WTC11 (cell line): ENCODE data around the gene CYTH3. TPM values are rescaled to one million over a fixed set of nuclear protein-coding genes. Genes with fewer than 3 reads are reported as not detected.
A peak's percentile ranks its signal among the peaks of the same experiment; 100 is the strongest.

Source experiments
- ATAC-seq: fragments of 200-7000 bp; cut with Tn5 transposase; 2 replicates; pipeline ENCODE4 v1.10.0; 2021; ENCODE audit warnings: mild to moderate bottlenecking, moderate library complexity
- CTCF ChIA-PET: fragments of 300-600 bp; sonication (Branson Sonifier 250); formaldehyde crosslinking; loops from one replicate; lab custom pipeline; 2021; ENCODE audit warnings: antibody characterized with exemption; lab: Charles Lee
- POLR2A ChIA-PET: fragments of 350-600 bp; sonication (Branson Sonifier 250); formaldehyde crosslinking; loops from one replicate; lab custom pipeline; 2021; ENCODE audit warnings: antibody characterized with exemption; lab: Charles Lee
- DNase-seq: peaks from one replicate; pipeline ENCODE4 v3.0.0; 2021; ENCODE audit warnings: low spot score
- H3K27ac Mint-ChIP-seq: 2 replicates; pipeline ENCODE4 v1.8.0; 2021; ENCODE audit warnings: mixed read lengths
- H3K27me3 Mint-ChIP-seq: 2 replicates; pipeline ENCODE4 v1.8.0; 2021; ENCODE audit warnings: low read depth, mild to moderate bottlenecking, moderate library complexity, mixed read lengths
- H3K36me3 Mint-ChIP-seq: 2 replicates; pipeline ENCODE4 v1.8.0; 2021; ENCODE audit warnings: mixed read lengths
- H3K4me1 Mint-ChIP-seq: 2 replicates; pipeline ENCODE4 v1.8.0; 2022; ENCODE audit warnings: mixed read lengths
- H3K4me3 Mint-ChIP-seq: 2 replicates; pipeline ENCODE4 v1.8.0; 2021; ENCODE audit warnings: mild to moderate bottlenecking, moderate library complexity, mixed read lengths
- H3K9me3 Mint-ChIP-seq: 2 replicates; pipeline ENCODE4 v1.8.0; 2021; ENCODE audit warnings: mixed read lengths
- ARID4B ChIP-seq: sonication (generic); formaldehyde crosslinking; IDR thresholded peaks from 2 replicates; pipeline ENCODE4 v1.8.0; 2023; ENCODE audit warnings: missing genetic modification reagents, mild to moderate bottlenecking, borderline replicate concordance
- ATF3 ChIP-seq: sonication (generic); formaldehyde crosslinking; conservative IDR thresholded peaks from 2 replicates; pipeline ENCODE4 v1.8.1; 2022; ENCODE audit warnings: mild to moderate bottlenecking, missing genetic modification reagents
- ATF6 ChIP-seq: sonication (generic); formaldehyde crosslinking; IDR thresholded peaks from 2 replicates; pipeline ENCODE4 v1.8.1; 2023; ENCODE audit warnings: mild to moderate bottlenecking, missing genetic modification reagents
- CBFB ChIP-seq: sonication (generic); formaldehyde crosslinking; IDR thresholded peaks from 2 replicates; pipeline ENCODE4 v1.8.1; 2022; ENCODE audit warnings: mild to moderate bottlenecking, low read depth, missing genetic modification reagents
- CDX4 ChIP-seq: fragments of 250-450 bp; sonication (Bioruptor Pico); IDR thresholded peaks from 2 replicates; pipeline ENCODE4 v1.9.0; 2021; ENCODE audit warnings: moderate library complexity, mild to moderate bottlenecking, inconsistent platforms, borderline replicate concordance
- E2F5 ChIP-seq: sonication (generic); formaldehyde crosslinking; IDR thresholded peaks from 2 replicates; pipeline ENCODE4 v1.8.1; 2022; ENCODE audit warnings: mild to moderate bottlenecking, moderate library complexity, missing genetic modification reagents
- ELF4 ChIP-seq: sonication (generic); formaldehyde crosslinking; IDR thresholded peaks from 2 replicates; pipeline ENCODE4 v1.8.1; 2022; ENCODE audit warnings: low read depth, mild to moderate bottlenecking, moderate library complexity, missing genetic modification reagents
- EMX1 ChIP-seq: fragments of 250-450 bp; sonication (Bioruptor Pico); IDR thresholded peaks from 2 replicates; pipeline ENCODE4 v1.8.0; 2021; ENCODE audit warnings: mild to moderate bottlenecking
- FOXK1 ChIP-seq: sonication (generic); formaldehyde crosslinking; IDR thresholded peaks from 2 replicates; pipeline ENCODE4 v1.8.0; 2022; ENCODE audit warnings: mild to moderate bottlenecking, moderate library complexity, missing genetic modification reagents
- IRF1 ChIP-seq: sonication (generic); formaldehyde crosslinking; IDR thresholded peaks from 2 replicates; pipeline ENCODE4 v1.8.0; 2023; ENCODE audit warnings: missing genetic modification reagents
- MAX ChIP-seq: sonication (generic); formaldehyde crosslinking; IDR thresholded peaks from 2 replicates; pipeline ENCODE4 v1.8.0; 2022; ENCODE audit warnings: mild to moderate bottlenecking, missing genetic modification reagents
- NFYB ChIP-seq: sonication (generic); formaldehyde crosslinking; conservative IDR thresholded peaks from 2 replicates; pipeline ENCODE4 v1.8.0; 2022; ENCODE audit warnings: low read depth, missing genetic modification reagents
- NR1H2 ChIP-seq: sonication (generic); formaldehyde crosslinking; IDR thresholded peaks from 2 replicates; pipeline ENCODE4 v1.9.0; 2021; ENCODE audit warnings: mild to moderate bottlenecking, moderate library complexity, missing genetic modification reagents
- NR3C1 ChIP-seq: sonication (generic); formaldehyde crosslinking; conservative IDR thresholded peaks from 2 replicates; pipeline ENCODE4 v1.8.1; 2023; ENCODE audit warnings: low read depth, mild to moderate bottlenecking, missing genetic modification reagents
- PREB ChIP-seq: sonication (generic); formaldehyde crosslinking; IDR thresholded peaks from 2 replicates; pipeline ENCODE4 v1.8.1; 2022; ENCODE audit warnings: mild to moderate bottlenecking, missing genetic modification reagents, moderate library complexity, borderline replicate concordance
- SMAD3 ChIP-seq: sonication (generic); formaldehyde crosslinking; IDR thresholded peaks from 2 replicates; pipeline ENCODE4 v1.8.0; 2022; ENCODE audit warnings: missing genetic modification reagents, mild to moderate bottlenecking, borderline replicate concordance
- ZMAT4 ChIP-seq: fragments of 250-450 bp; sonication (Bioruptor Pico); IDR thresholded peaks from 2 replicates; pipeline ENCODE4 v1.9.0; 2021; ENCODE audit warnings: mild to moderate bottlenecking
- ZNF219 ChIP-seq: sonication (generic); formaldehyde crosslinking; IDR thresholded peaks from 2 replicates; pipeline ENCODE4 v1.8.0; 2023; ENCODE audit warnings: missing genetic modification reagents, mild to moderate bottlenecking, borderline replicate concordance
- ZNF416 ChIP-seq: fragments of 250-450 bp; sonication (Bioruptor Pico); IDR thresholded peaks from 2 replicates; pipeline ENCODE4 v1.9.0; 2021; ENCODE audit warnings: mild to moderate bottlenecking, inconsistent platforms
- ZSCAN18 ChIP-seq: fragments of 250-450 bp; sonication (Bioruptor Pico); IDR thresholded peaks from 2 replicates; pipeline ENCODE4 v2.1.2; 2022; ENCODE audit warnings: mild to moderate bottlenecking, moderate library complexity
- total RNA-seq: library from RNA; stranded (reverse); gene quantifications from 3 replicates; pipeline ENCODE4 v1.2.3, GENCODE V29; 2021

The CYTH3 gene
- total RNA-seq, 1 experiment from 2014 or later = 13.2 TPM

GRCh38 chr7:6182993-6183392, 89.4 kb downstream of the CYTH3 start (continued):
- TF ChIP-seq SMAD3 (no peak), FOXK1 (CRISPR knock-in tag) (no peak), CDX4 (CRISPR knock-in tag) (no peak), ARID4B (no peak)
- TF ChIP-seq, all 79 proteins: peak for 0

- no peaks in the 10 kb centered on the region for H3K27me3 Mint-ChIP-seq
- CTCF ChIA-PET = no interaction called here
- no peaks in the 10 kb centered on the region for H3K9me3 Mint-ChIP-seq
- no peak overlapping the region for H3K4me3 Mint-ChIP-seq
- TF ChIP-seq ZSCAN18 (CRISPR knock-in tag) (no peak), MAX (CRISPR knock-in tag) (no peak), ATF3 (CRISPR knock-in tag) (no peak), ZNF219 (no peak), IRF1 (CRISPR knock-in tag) (no peak)
- ATAC-seq (no peak), DNase-seq (no peak)
- POLR2A ChIA-PET = no interaction called here
- H3K36me3 Mint-ChIP-seq = 0 out of 2 replicates have a peak, but pooled peaks cover 5% of the 10 kb centered on the region
- no peak overlapping the region for H3K27ac Mint-ChIP-seq
- H3K4me1 Mint-ChIP-seq = no peaks in the 10 kb centered on the region
These were observed 91.3 kb downstream of the CYTH3 start for GRCh38 chr7:6181136-6181535.

- CTCF ChIA-PET = no interaction called here
- Mint-ChIP-seq H3K4me1 (no peaks in the 10 kb centered on the region), H3K9me3 (no peaks in the 10 kb centered on the region), H3K27me3 (no peaks in the 10 kb centered on the region)
- TF ChIP-seq E2F5 (no peak), ZNF416 (CRISPR knock-in tag) (no peak), ELF4 (CRISPR knock-in tag) (no peak), NR3C1 (CRISPR knock-in tag) (no peak), CBFB (CRISPR knock-in tag) (no peak), NR1H2 (CRISPR knock-in tag) (no peak), EMX1 (CRISPR knock-in tag) (no peak), ATF6 (CRISPR knock-in tag) (no peak), NFYB (no peak), ZMAT4 (CRISPR knock-in tag) (no peak), PREB (no peak)
- TF ChIP-seq, all 79 proteins: peak for 0
- no peak for DNase-seq
- ATAC-seq = no peak
- POLR2A ChIA-PET = no interaction called here
- peak overlapping the region; percentile 4; the same call in 1 of the 2 replicates for H3K27ac Mint-ChIP-seq
- no peak overlapping the region for H3K4me3 Mint-ChIP-seq
- H3K36me3 Mint-ChIP-seq = 0 out of 2 replicates have a peak, but pooled peaks cover 5% of the 10 kb centered on the region
These were observed 92.1 kb downstream of the CYTH3 start for GRCh38 chr7:6180344-6180725.
